ENCODE measurements around the gene NFX1. TPM values are rescaled to one million over a fixed set of nuclear protein-coding genes. Genes with fewer than 3 reads are reported as not detected.
A peak's percentile ranks its signal among the peaks of the same experiment; 100 is the strongest.

Gene NFX1
- total RNA-seq, 1 donor from 2014 or later, result 27.8 TPM

DNA sequence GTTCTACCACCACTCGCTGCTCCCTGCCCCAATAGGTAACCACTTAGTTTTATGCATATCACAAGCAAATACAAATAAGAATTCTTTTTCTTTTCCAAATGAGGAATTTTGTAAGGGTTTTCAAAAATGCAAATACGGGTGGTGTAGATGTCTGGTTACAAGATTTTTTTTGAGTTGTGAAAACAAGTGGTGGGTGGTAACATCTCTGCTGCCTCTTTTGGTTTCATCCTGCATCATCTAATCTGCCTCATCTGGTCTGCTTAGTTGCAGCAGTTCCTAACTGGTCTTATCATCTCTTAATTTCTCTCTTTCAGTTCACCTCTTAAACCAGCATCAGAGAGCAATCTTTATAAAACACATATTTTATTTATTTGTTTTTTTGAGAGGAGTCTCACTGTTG lies 5.3 kb downstream of the NFX1 start:
- Histone ChIP-seq H3K4me2 (ENCODE audit: low read length) (no peak overlapping the region), H3K9ac (ENCODE audit: low read length) (no peak overlapping the region), H3K27me3 (ENCODE audit: insufficient read depth, low read length) (no peaks in the 10 kb centered on the region), H3K9me3 (ENCODE audit: insufficient read depth, low read depth, low read length) (no peaks in the 10 kb centered on the region), H3K27ac (ENCODE audit: low read depth, low read length) (no peak overlapping the region), H4K20me1 (ENCODE audit: insufficient read depth, low read length) (peaks cover 39% of the 10 kb centered on the region), H3K79me2 (ENCODE audit: insufficient read depth, low read length) (peaks cover 99% of the 10 kb centered on the region), H2AFZ (ENCODE audit: low read depth, low read length) (no peak overlapping the region), H3K4me3 (ENCODE audit: insufficient read depth, low read depth, low read length) (no peak overlapping the region), H3K4me1 (ENCODE audit: insufficient read depth, low read length) (peaks cover 2% of the 10 kb centered on the region), H3K36me3 (ENCODE audit: insufficient read depth, low read length) (peaks cover 51% of the 10 kb centered on the region)
- peaks cover 23% of the 10 kb centered on the region for H3K36me3 Mint-ChIP-seq (ENCODE audit: low read depth, unreplicated experiment)
- no peak overlapping the region for H3K4me3 Mint-ChIP-seq (ENCODE audit: unreplicated experiment)
- FAIRE-seq, result no peak
- TF ChIP-seq EZH2 (IDR thresholded peaks at IDR 0.05; ENCODE audit: insufficient read depth, low read length), result no peak
- TF ChIP-seq, protein P1, sequence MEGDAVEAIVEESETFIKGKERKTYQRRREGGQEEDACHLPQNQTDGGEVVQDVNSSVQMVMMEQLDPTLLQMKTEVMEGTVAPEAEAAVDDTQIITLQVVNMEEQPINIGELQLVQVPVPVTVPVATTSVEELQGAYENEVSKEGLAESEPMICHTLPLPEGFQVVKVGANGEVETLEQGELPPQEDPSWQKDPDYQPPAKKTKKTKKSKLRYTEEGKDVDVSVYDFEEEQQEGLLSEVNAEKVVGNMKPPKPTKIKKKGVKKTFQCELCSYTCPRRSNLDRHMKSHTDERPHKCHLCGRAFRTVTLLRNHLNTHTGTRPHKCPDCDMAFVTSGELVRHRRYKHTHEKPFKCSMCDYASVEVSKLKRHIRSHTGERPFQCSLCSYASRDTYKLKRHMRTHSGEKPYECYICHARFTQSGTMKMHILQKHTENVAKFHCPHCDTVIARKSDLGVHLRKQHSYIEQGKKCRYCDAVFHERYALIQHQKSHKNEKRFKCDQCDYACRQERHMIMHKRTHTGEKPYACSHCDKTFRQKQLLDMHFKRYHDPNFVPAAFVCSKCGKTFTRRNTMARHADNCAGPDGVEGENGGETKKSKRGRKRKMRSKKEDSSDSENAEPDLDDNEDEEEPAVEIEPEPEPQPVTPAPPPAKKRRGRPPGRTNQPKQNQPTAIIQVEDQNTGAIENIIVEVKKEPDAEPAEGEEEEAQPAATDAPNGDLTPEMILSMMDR (IDR thresholded peaks at IDR 0.05; ENCODE audit: insufficient read depth, low read depth, low read length), result no peak
- no peak overlapping the region for H3K27ac Mint-ChIP-seq (ENCODE audit: unreplicated experiment)
- peaks cover 36% of the 10 kb centered on the region for H3K4me1 Mint-ChIP-seq (ENCODE audit: low read depth, unreplicated experiment)
- H3K9me3 Mint-ChIP-seq (ENCODE audit: unreplicated experiment), result no peaks in the 10 kb centered on the region
- DNase-seq (ENCODE audit: low read depth), result no peak
- no peaks in the 10 kb centered on the region for H3K27me3 Mint-ChIP-seq (ENCODE audit: low read depth, unreplicated experiment)

GRCh38 chr9:33297432-33297831 lies 7.1 kb downstream of the NFX1 start:
- peak overlapping the region; percentile 15 for H3K4me2 ChIP-seq (ENCODE audit: low read length)
- H2AFZ ChIP-seq (ENCODE audit: low read depth, low read length), result no peak overlapping the region
- DNase-seq (ENCODE audit: low read depth) (no peak), FAIRE-seq (no peak)
- H3K9ac ChIP-seq (ENCODE audit: low read length), result no peak overlapping the region
- peaks cover 54% of the 10 kb centered on the region for H3K36me3 ChIP-seq (ENCODE audit: insufficient read depth, low read length)
- H3K27me3 ChIP-seq (ENCODE audit: insufficient read depth, low read length), result no peaks in the 10 kb centered on the region
- Mint-ChIP-seq H3K4me1 (ENCODE audit: low read depth, unreplicated experiment) (peaks cover 24% of the 10 kb centered on the region), H3K9me3 (ENCODE audit: unreplicated experiment) (no peaks in the 10 kb centered on the region), H3K4me3 (ENCODE audit: unreplicated experiment) (no peak overlapping the region), H3K27me3 (ENCODE audit: low read depth, unreplicated experiment) (no peaks in the 10 kb centered on the region), H3K27ac (ENCODE audit: unreplicated experiment) (no peak overlapping the region), H3K36me3 (ENCODE audit: low read depth, unreplicated experiment) (peaks cover 20% of the 10 kb centered on the region)
- H3K27ac ChIP-seq (ENCODE audit: low read depth, low read length), result no peak overlapping the region
- peaks cover 84% of the 10 kb centered on the region for H3K79me2 ChIP-seq (ENCODE audit: insufficient read depth, low read length)
- TF ChIP-seq, protein P1 (IDR thresholded peaks at IDR 0.05; ENCODE audit: insufficient read depth, low read depth, low read length), result no peak
- TF ChIP-seq EZH2 (IDR thresholded peaks at IDR 0.05; ENCODE audit: insufficient read depth, low read length), result no peak
- no peaks in the 10 kb centered on the region for H3K9me3 ChIP-seq (ENCODE audit: insufficient read depth, low read depth, low read length)
- no peak overlapping the region for H3K4me3 ChIP-seq (ENCODE audit: insufficient read depth, low read depth, low read length)
- no peaks in the 10 kb centered on the region for H3K4me1 ChIP-seq (ENCODE audit: insufficient read depth, low read length)
- peaks cover 42% of the 10 kb centered on the region for H4K20me1 ChIP-seq (ENCODE audit: insufficient read depth, low read length)

DNA sequence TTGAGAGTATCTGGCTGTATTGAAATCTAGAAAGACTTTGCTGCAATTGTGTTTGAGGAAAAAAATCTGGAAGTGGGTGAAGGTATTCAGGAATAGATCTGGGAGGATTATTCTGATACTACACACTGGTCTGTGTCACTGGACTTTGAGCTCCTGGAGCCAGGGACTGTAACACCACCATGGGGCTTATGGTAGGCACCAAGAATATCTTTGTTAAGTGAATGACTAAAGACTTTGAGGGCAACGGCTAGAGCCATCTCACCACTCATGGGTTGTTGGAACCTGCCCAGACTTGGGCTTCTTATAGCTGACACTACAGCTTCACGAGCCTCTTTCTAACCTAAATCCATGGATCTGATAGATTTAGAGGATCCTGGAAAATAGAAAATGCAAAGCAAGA lies 10.2 kb downstream of the NFX1 start:
- Histone ChIP-seq H3K36me3 (ENCODE audit: insufficient read depth, low read length) (peaks cover 60% of the 10 kb centered on the region), H3K27ac (ENCODE audit: low read depth, low read length) (no peak overlapping the region), H2AFZ (ENCODE audit: low read depth, low read length) (no peak overlapping the region), H3K4me1 (ENCODE audit: insufficient read depth, low read length) (no peaks in the 10 kb centered on the region), H3K27me3 (ENCODE audit: insufficient read depth, low read length) (no peaks in the 10 kb centered on the region), H3K9ac (ENCODE audit: low read length) (no peak overlapping the region), H3K4me3 (ENCODE audit: insufficient read depth, low read depth, low read length) (no peak overlapping the region), H4K20me1 (ENCODE audit: insufficient read depth, low read length) (peaks cover 39% of the 10 kb centered on the region), H3K4me2 (ENCODE audit: low read length) (no peak overlapping the region), H3K9me3 (ENCODE audit: insufficient read depth, low read depth, low read length) (no peaks in the 10 kb centered on the region), H3K79me2 (ENCODE audit: insufficient read depth, low read length) (peaks cover 53% of the 10 kb centered on the region)
- peaks cover 10% of the 10 kb centered on the region for H3K36me3 Mint-ChIP-seq (ENCODE audit: low read depth, unreplicated experiment)
- FAIRE-seq, result no peak
- no peaks in the 10 kb centered on the region for H3K9me3 Mint-ChIP-seq (ENCODE audit: unreplicated experiment)
- no peaks in the 10 kb centered on the region for H3K27me3 Mint-ChIP-seq (ENCODE audit: low read depth, unreplicated experiment)
- peaks cover 19% of the 10 kb centered on the region for H3K4me1 Mint-ChIP-seq (ENCODE audit: low read depth, unreplicated experiment)
- H3K4me3 Mint-ChIP-seq (ENCODE audit: unreplicated experiment), result no peak overlapping the region
- no peak for DNase-seq (ENCODE audit: low read depth)
- H3K27ac Mint-ChIP-seq (ENCODE audit: unreplicated experiment), result no peak overlapping the region
- TF ChIP-seq EZH2 (IDR thresholded peaks at IDR 0.05; ENCODE audit: insufficient read depth, low read length), result no peak
- TF ChIP-seq, protein P1 (IDR thresholded peaks at IDR 0.05; ENCODE audit: insufficient read depth, low read depth, low read length), result no peak
